GM12892 (cell line): Measurements from ENCODE around the gene FILIP1.

Experiments
- POLR2A ChIP-seq: IDR thresholded peaks from 2 replicates; pipeline ENCODE4 v1.6.1; 2011; ENCODE audit warnings: low read depth, low read length, control low read depth
- TAF1 ChIP-seq: IDR thresholded peaks from 2 replicates; pipeline ENCODE4 v1.6.1; 2011; ENCODE audit warnings: low read depth, mild to moderate bottlenecking, control low read depth, low read length, borderline replicate concordance

DNA sequence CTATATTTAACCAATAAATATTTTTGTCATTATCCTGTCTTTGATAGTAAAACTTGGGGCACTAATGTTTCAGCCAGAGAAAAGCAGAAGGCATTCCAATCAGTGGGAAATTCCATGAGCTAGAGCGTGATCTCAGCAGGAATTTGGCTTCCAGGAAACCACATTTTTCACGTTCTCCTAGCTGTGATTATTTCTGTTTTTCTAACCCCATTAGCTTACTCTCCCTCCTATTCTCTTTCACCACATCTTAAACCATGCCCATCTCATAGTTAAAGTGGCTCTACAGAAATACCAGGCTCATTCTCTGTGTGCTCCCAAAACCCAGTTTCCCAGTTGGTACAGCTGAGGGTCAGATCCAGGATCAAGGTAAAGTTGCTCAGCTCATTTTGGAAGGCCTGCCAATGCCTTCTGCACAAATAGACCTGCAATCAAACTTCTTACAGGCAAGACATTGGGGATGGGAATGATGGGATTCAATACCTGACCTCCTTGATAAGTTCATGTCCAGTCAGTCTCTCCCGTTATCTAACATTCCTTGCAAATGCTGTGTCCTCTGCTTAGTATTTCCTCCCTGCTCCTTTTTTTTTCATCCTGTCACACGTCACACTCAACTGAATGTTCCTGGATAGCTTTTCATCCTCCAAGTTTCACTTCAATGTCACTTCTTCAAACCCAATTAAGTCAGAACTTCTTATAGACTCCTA, 175.9 kb downstream of the FILIP1 start:
- TF ChIP-seq POLR2A (no peak), TAF1 (no peak)
